Measurements from ENCODE around the gene TBC1D4. TPM values are rescaled to one million over a fixed set of nuclear protein-coding genes. Genes with fewer than 3 reads are reported as not detected.

Gene TBC1D4
- total and polyA plus RNA-seq, 2 donors from 2014 or later: 14.7 to 51.8 TPM

DNA sequence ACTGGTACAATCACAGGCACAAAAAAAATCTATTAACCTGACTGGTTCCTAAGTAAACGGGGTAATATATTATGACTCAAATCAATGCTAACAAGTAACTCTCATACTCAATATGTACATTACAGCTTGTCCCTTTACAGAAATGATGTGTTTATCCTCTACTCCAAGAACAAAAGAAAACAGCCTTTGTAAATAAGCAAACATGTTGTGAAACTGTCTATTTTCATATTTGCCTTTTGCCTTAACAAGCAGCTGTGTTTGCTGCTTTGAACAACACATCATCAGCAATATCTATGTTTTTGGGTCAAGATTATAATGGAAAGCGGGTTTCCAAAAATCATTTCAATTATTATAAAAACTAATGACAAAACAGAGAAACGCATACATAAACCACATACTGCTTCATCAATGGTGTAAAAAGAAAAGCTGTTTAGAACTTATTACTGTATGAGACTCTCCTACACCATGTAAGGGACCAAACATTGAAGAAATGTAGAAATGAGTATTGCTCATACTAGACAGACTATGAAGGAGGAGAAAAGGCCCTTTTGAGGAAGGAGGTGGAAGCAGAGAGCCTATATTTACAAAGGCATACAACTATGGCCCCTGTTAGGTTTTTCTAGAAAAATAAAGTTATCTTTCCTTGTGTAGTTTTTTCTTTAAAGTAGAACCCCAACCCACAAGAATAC lies 14.8 kb downstream of the TBC1D4 start:
- Histone ChIP-seq H3K27me3 (ENCODE audit: control insufficient read depth, insufficient read depth, low read length) (no peaks in the 10 kb centered on the region), H3K4me1 (ENCODE audit: control insufficient read depth in 2 of 3, insufficient read depth in 2 of 3, low read depth in 1 of 3, low read length in 3 of 3) (peaks cover 0 to 3% (median 0%) of the 10 kb centered on the region in 3 donors), H3K4me3 (ENCODE audit: low read length in 3 of 3) (no peak overlapping the region), H3K36me3 (ENCODE audit: control insufficient read depth in 2 of 3, insufficient read depth in 3 of 3, low read length in 3 of 3) (no peaks in the 10 kb centered on the region), H3K9me3 (ENCODE audit: control insufficient read depth in 2 of 3, insufficient read depth in 1 of 3, low read length in 3 of 3) (no peaks in the 10 kb centered on the region), H3K27ac (ENCODE audit: low read depth in 2 of 2, low read length in 2 of 2) (no peak overlapping the region), H3K9ac (ENCODE audit: low read length in 3 of 3) (no peak overlapping the region)
- DNase-seq (no peak), FAIRE-seq (no peak)
- TF ChIP-seq, protein P1, sequence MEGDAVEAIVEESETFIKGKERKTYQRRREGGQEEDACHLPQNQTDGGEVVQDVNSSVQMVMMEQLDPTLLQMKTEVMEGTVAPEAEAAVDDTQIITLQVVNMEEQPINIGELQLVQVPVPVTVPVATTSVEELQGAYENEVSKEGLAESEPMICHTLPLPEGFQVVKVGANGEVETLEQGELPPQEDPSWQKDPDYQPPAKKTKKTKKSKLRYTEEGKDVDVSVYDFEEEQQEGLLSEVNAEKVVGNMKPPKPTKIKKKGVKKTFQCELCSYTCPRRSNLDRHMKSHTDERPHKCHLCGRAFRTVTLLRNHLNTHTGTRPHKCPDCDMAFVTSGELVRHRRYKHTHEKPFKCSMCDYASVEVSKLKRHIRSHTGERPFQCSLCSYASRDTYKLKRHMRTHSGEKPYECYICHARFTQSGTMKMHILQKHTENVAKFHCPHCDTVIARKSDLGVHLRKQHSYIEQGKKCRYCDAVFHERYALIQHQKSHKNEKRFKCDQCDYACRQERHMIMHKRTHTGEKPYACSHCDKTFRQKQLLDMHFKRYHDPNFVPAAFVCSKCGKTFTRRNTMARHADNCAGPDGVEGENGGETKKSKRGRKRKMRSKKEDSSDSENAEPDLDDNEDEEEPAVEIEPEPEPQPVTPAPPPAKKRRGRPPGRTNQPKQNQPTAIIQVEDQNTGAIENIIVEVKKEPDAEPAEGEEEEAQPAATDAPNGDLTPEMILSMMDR (IDR thresholded peaks at IDR 0.05; ENCODE audit: borderline replicate concordance, extremely low read depth, insufficient read depth): no peak
- intact Hi-C loops (cut with DNase I): no loop called here

DNA sequence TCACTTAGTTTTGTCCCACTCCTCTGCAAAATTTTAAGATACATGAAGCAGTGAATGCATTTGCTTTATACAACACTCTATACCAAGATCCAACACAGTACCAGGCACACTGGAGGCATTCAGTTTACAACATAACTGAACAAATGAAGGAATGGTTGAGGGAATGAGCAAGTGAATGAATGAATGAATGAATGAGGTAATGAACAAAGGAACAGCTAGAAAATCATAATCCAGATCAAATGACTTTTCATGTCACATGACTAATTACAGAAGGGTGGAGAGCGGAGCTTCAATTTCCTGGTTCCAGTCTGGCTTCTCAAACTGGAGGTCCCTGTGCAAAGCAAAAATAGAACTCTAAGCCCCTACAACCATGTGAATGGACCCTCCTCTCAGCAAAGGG lies 16.7 kb downstream of the TBC1D4 start:
- Histone ChIP-seq H3K4me1 (ENCODE audit: control insufficient read depth in 2 of 3, insufficient read depth in 2 of 3, low read depth in 1 of 3, low read length in 3 of 3) (peaks cover 0 to 4% (median 0%) of the 10 kb centered on the region in 3 donors), H3K9ac (ENCODE audit: low read length in 3 of 3) (no peak overlapping the region), H3K9me3 (ENCODE audit: control insufficient read depth in 2 of 3, insufficient read depth in 1 of 3, low read length in 3 of 3) (no peaks in the 10 kb centered on the region), H3K4me3 (ENCODE audit: low read length in 3 of 3) (no peak overlapping the region), H3K27ac (ENCODE audit: low read depth in 2 of 2, low read length in 2 of 2) (no peak overlapping the region), H3K36me3 (ENCODE audit: control insufficient read depth in 2 of 3, insufficient read depth in 3 of 3, low read length in 3 of 3) (no peaks in the 10 kb centered on the region), H3K27me3 (ENCODE audit: control insufficient read depth, insufficient read depth, low read length) (no peaks in the 10 kb centered on the region)
- DNase-seq: no peak
- TF ChIP-seq, protein P1 (IDR thresholded peaks at IDR 0.05; ENCODE audit: borderline replicate concordance, extremely low read depth, insufficient read depth): no peak
- FAIRE-seq: no peak
- intact Hi-C loops (cut with DNase I): no loop called here

DNA sequence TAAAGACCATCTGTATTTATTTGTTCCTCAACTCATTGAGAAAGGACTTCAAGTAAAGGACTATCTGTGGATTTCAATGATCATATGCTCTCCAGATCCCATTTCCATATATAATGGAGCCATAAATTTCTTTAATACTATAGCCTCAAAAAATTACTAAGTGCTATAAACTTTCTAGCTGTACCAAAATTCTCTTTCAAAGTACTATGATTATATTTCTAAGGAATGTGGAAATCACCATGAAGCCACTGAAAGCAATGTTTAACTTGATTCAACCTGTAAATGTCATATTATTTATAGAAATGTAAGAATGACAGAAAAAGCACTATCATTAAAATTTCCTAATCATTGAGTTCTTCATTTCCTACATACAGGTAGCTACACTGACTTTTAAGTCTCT lies 20.7 kb downstream of the TBC1D4 start:
- Histone ChIP-seq H3K9ac (ENCODE audit: low read length in 3 of 3) (no peak overlapping the region), H3K4me3 (ENCODE audit: low read length in 3 of 3) (no peak overlapping the region), H3K36me3 (ENCODE audit: control insufficient read depth in 2 of 3, insufficient read depth in 3 of 3, low read length in 3 of 3) (no peaks in the 10 kb centered on the region), H3K27ac (ENCODE audit: low read depth in 2 of 2, low read length in 2 of 2) (no peak overlapping the region), H3K4me1 (ENCODE audit: control insufficient read depth in 2 of 3, insufficient read depth in 2 of 3, low read depth in 1 of 3, low read length in 3 of 3) (peaks cover 0 to 21% (median 8%) of the 10 kb centered on the region in 3 donors), H3K27me3 (ENCODE audit: control insufficient read depth, insufficient read depth, low read length) (no peaks in the 10 kb centered on the region), H3K9me3 (ENCODE audit: control insufficient read depth in 2 of 3, insufficient read depth in 1 of 3, low read length in 3 of 3) (no peaks in the 10 kb centered on the region)
- no peak for DNase-seq
- no peak for FAIRE-seq
- TF ChIP-seq, protein P1 (IDR thresholded peaks at IDR 0.05; ENCODE audit: borderline replicate concordance, extremely low read depth, insufficient read depth): no peak
- intact Hi-C loops (cut with DNase I): no loop called here
